C4-2B (cell line): ENCODE measurements around the gene ZNF814.

Experiments
- CTCF ChIP-seq: fragments of 450-650 bp; conservative IDR thresholded peaks from 2 replicates; pipeline ENCODE4 v1.5.1; 2017; ENCODE audit warnings: mild to moderate bottlenecking
- ZFX ChIP-seq: fragments of 450-650 bp; IDR thresholded peaks from 2 replicates; pipeline ENCODE4 v1.6.1; 2017

- TF ChIP-seq CTCF (no peak), ZFX (no peak)
These were observed 47.6 kb downstream of the ZNF814 start for GRCh38 chr19:57841122-57841763.
